Naive thymus-derived CD4-positive, alpha-beta T cell (primary cell): ENCODE results near the gene DFFA. TPM values are rescaled to one million over a fixed set of nuclear protein-coding genes. Genes with fewer than 3 reads are reported as not detected.
"Not testable (repeated sequence)": the region's sequence is repeated elsewhere in the genome, so short reads cannot be mapped to it uniquely, and the experiment has no call there.

ENCODE experiments used
- ATAC-seq: fragments of 150-1000 bp; cut with Tn5 transposase; 2 replicates; pipeline ENCODE4 v1.10.0; 2021; ENCODE audit warnings: mild to moderate bottlenecking, moderate library complexity
- CTCF ChIA-PET: fragments of 350-600 bp; sonication (Branson Sonifier 250); formaldehyde crosslinking; loops from one replicate; lab custom pipeline; 2021; ENCODE audit warnings: antibody characterized with exemption; lab: Charles Lee
- POLR2A ChIA-PET: fragments of 350-600 bp; sonication (Branson Sonifier 250); formaldehyde crosslinking; loops from one replicate; lab custom pipeline; 2021; ENCODE audit warnings: antibody characterized with exemption, inconsistent platforms; lab: Charles Lee
- DNase-seq, 9 donors: peaks; one replicate each; pipeline versions ENCODE4 v3.0.0 to v3.0.0-alpha.2; 2020 to 2022; ENCODE audit warnings: mixed read lengths in 1 of 9
- H3K27ac ChIP-seq: one replicate; pipeline ENCODE4 v1.7.0; 2013; ENCODE audit warnings: mild to moderate bottlenecking, low read depth, low read length, moderate library complexity
- H3K27me3 ChIP-seq, 2 donors: one replicate each; pipeline ENCODE4 v1.7.0; 2013; ENCODE audit warnings: low read length in 2 of 2, mild to moderate bottlenecking in 2 of 2, moderate library complexity in 2 of 2; ENCODE audit not compliant: control insufficient read depth in 2 of 2, insufficient read depth in 2 of 2
- H3K36me3 ChIP-seq, 3 experiments: 1 replicate in 2 of 3; 2 replicates in 1 of 3; pipeline ENCODE4 v1.7.0; 2013; ENCODE audit warnings: low read length in 3 of 3, mild to moderate bottlenecking in 3 of 3, moderate library complexity in 1 of 3; ENCODE audit not compliant: insufficient read depth in 3 of 3, control insufficient read depth in 2 of 3
- H3K4me1 ChIP-seq, 2 donors: one replicate each; pipeline ENCODE4 v1.7.0; 2013; ENCODE audit warnings: low read length in 2 of 2, mild to moderate bottlenecking in 2 of 2, moderate library complexity in 1 of 2; ENCODE audit not compliant: control insufficient read depth in 2 of 2, insufficient read depth in 2 of 2
- H3K4me3 ChIP-seq: 2 replicates; pipeline ENCODE4 v1.7.0; 2013; ENCODE audit warnings: mild to moderate bottlenecking, low read length
- H3K9me3 ChIP-seq, 3 experiments: 1 replicate in 2 of 3; 2 replicates in 1 of 3; pipeline ENCODE4 v1.7.0; 2013; ENCODE audit warnings: low read length in 3 of 3; ENCODE audit not compliant: control insufficient read depth in 2 of 3
- H3K27ac Mint-ChIP-seq, 9 donors: one replicate each; pipeline ENCODE4 v1.8.0; 2020 to 2022; ENCODE audit warnings: mixed read lengths in 9 of 9, mild to moderate bottlenecking in 8 of 9, moderate library complexity in 5 of 9, inconsistent platforms in 2 of 9
- H3K27me3 Mint-ChIP-seq, 5 donors: one replicate each; pipeline ENCODE4 v1.8.0; 2021 to 2022; ENCODE audit warnings: mixed read lengths in 5 of 5, mild to moderate bottlenecking in 1 of 5
- H3K36me3 Mint-ChIP-seq, 5 donors: one replicate each; pipeline ENCODE4 v1.8.0; 2020 to 2022; ENCODE audit warnings: mixed read lengths in 5 of 5, mild to moderate bottlenecking in 3 of 5, inconsistent platforms in 1 of 5
- H3K4me1 Mint-ChIP-seq, 7 donors: one replicate each; pipeline ENCODE4 v1.8.0; 2020 to 2022; ENCODE audit warnings: mixed read lengths in 7 of 7, mild to moderate bottlenecking in 3 of 7, inconsistent platforms in 1 of 7
- H3K4me3 Mint-ChIP-seq, 10 donors: one replicate each; pipeline ENCODE4 v1.8.0; 2020 to 2022; ENCODE audit warnings: mild to moderate bottlenecking in 10 of 10, mixed read lengths in 10 of 10, moderate library complexity in 6 of 10, inconsistent platforms in 2 of 10
- H3K9me3 Mint-ChIP-seq, 11 donors: one replicate each; pipeline ENCODE4 v1.8.0; 2020 to 2022; ENCODE audit warnings: mixed read lengths in 11 of 11, mild to moderate bottlenecking in 4 of 11, inconsistent platforms in 1 of 11, moderate library complexity in 1 of 11
- intact Hi-C, 2 donors: fragments of 100-400 bp; cut with micrococcal nuclease; formaldehyde crosslinking; loops; one replicate each; pipeline ENCODE4 v1.15.1; 2023
- polyA plus RNA-seq, 2 donors: library from polyadenylated mRNA; unstranded; fragments of 300-500 nt; fragmentation: Illumina TruSeq; gene quantifications; one replicate each; pipeline ENCODE4 v1.2.3, GENCODE V29; 2021
- total RNA-seq, 6 experiments: library from RNA in 5 of 6; stranded (reverse) in 5 of 6; gene quantifications; 1 replicate in 5 of 6; 2 replicates in 1 of 6; pipeline ENCODE4 v1.2.3 and lab custom pipeline; 2021 to 2026

DFFA gene
- total and polyA plus RNA-seq, 7 experiments from 2014 or later: 13.5 to 36.7 (median 23.4) TPM

DNA sequence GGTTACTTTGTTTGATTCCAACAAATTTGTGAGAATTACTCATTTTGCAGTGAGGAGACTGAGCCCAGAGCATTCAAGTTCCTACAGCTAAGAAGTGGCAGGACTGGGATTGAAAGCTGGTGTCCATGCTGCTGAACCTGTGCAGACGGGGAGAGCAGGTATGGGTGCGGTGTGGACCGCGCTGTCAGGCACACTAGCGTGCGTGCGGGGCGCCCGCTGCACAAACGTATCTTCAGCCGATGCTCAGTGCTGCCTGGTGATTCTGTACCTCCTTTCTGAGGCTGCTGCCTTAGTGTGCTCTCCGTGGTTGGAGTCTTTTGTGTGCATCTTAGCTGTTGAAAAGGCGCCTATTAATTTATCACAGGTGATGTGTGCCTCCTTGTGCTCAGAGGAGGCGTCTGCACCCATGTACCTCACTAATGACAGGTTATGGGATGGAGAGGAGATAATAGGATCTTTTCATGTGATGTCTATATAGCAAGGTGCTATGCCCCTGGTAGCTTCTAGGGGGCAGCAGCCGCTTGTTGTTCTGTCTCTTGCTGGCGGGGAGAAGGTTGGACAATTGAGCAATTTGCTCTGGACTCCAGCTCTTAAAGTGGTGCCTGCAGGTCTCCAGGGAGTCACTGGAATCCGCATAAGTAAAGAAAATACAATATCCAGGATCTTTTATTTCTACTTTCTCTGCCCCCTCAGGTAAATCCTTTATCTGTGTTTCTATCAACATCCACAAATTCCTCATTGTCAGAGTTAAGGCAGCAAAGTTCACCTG lies 35.0 kb upstream of the DFFA start:
- Histone ChIP-seq H3K9me3 (no peaks in the 10 kb centered on the region), H3K36me3 (no peaks in the 10 kb centered on the region), H3K4me1 (peaks cover 29 to 32% of the 10 kb centered on the region in 2 donors), H3K27me3 (no peaks in the 10 kb centered on the region), H3K4me3 (no peak overlapping the region), H3K27ac (no peak overlapping the region)
- intact Hi-C loops: loop anchor here (1.0 kb wide), 5 partner anchors 12 to 435 kb away; no protein-coding TSS in a partner anchor
- H3K27me3 Mint-ChIP-seq: no peaks in the 10 kb centered on the region
- POLR2A ChIA-PET: interaction anchor here (0.6 to 1.5 kb wide), 3 partner anchors 11 to 21 kb away, joined by 3 to 6 read pairs (median 4); no protein-coding TSS in a partner anchor
- CTCF ChIA-PET: interaction anchor here (0.6 to 5.8 kb wide), 12 partner anchors 9 to 435 kb away, joined by 3 to 43 read pairs (median 4); no protein-coding TSS in a partner anchor
- peak overlapping the region in 4 of 10 donors; percentile 7 to 66 (median 36) for H3K4me3 Mint-ChIP-seq
- H3K36me3 Mint-ChIP-seq: peaks cover 0 to 6% (median 0%) of the 10 kb centered on the region in 5 donors
- H3K4me1 Mint-ChIP-seq: peaks cover 38 to 76% (median 54%) of the 10 kb centered on the region in 7 donors
- no peaks in the 10 kb centered on the region for H3K9me3 Mint-ChIP-seq
- peak in 7 of 9 donors; percentile 32 to 60 (median 55) for DNase-seq
- H3K27ac Mint-ChIP-seq: peak overlapping the region; percentile 37 to 85 (median 57)
- peak; percentile 78 for ATAC-seq

DNA sequence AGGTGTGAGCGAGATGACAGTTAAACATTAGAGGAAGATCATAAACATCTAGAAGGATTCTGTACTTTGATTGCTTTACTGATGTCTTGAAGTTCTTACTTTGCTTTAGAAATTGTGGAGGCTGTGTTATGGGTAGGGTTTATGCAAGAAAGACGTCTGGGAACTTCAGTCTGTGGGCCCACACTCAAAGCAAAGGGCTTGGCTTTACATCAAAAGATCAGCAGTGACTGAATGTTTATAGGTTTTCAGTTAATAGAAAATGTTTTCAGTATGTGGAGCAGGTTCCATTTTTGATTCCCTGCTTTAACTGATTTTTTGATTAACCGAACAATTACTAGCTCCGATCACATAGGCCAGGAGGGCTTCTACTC lies 34.3 kb upstream of the DFFA start:
- Histone ChIP-seq H3K4me3 (no peak overlapping the region), H3K9me3 (no peaks in the 10 kb centered on the region), H3K27ac (no peak overlapping the region), H3K36me3 (no peaks in the 10 kb centered on the region), H3K27me3 (no peaks in the 10 kb centered on the region), H3K4me1 (peaks cover 22 to 26% of the 10 kb centered on the region in 2 donors)
- H3K27me3 Mint-ChIP-seq: no peaks in the 10 kb centered on the region
- ATAC-seq (no peak), DNase-seq (no peak)
- ChIA-PET CTCF (interaction anchor here (0.6 to 5.8 kb wide), 5 partner anchors 9 to 435 kb away, joined by 4 to 43 read pairs (median 6); no protein-coding TSS in a partner anchor), POLR2A (interaction anchor here (0.7 to 1.5 kb wide), 2 partner anchors 10 to 12 kb away, joined by 4 to 6 read pairs; no protein-coding TSS in a partner anchor)
- H3K9me3 Mint-ChIP-seq: no peaks in the 10 kb centered on the region
- peaks cover 37 to 76% (median 54%) of the 10 kb centered on the region in 7 donors for H3K4me1 Mint-ChIP-seq
- H3K27ac Mint-ChIP-seq: peak overlapping the region in 8 of 9 donors; percentile 44 to 85 (median 70)
- no peak overlapping the region for H3K4me3 Mint-ChIP-seq
- H3K36me3 Mint-ChIP-seq: peaks cover 0 to 6% (median 0%) of the 10 kb centered on the region in 5 donors
- intact Hi-C loops: loop anchor here (1.0 kb wide), 5 partner anchors 11 to 436 kb away; no protein-coding TSS in a partner anchor

DNA sequence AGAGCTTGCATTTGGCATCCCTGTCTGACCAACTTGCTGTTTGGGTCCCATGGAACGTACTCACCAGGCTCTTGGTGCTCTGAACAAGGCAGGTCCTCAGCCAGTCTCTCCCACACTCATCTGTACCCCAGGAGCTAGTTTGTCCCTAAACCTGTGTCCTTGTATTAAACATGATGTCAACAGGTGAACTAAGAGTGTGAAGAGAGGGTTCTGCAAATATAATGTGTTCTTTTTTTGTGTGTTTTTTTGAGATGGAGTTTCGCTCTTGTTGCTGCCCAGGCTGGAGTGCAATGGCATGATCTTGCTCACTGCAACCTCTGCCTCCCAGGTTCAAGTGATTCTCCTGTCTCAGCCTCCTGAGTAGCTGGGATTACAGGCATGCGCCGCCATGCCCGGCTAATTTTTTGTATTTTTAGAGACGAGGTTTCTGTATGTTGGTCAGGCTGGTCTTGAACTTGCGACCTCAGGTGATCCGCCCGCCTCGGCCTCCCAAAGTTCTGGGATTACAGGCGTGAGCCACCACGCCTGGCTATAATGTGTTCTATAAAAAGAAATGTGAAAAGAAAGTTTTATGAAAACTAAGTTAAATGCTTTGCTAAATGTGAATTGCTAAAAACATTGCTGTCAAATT lies 33.8 kb upstream of the DFFA start:
- intact Hi-C loops, H3K4me3 ChIP-seq, H3K9me3 ChIP-seq, DNase-seq, ATAC-seq, H3K27me3 Mint-ChIP-seq, H3K27ac ChIP-seq, H3K4me3 Mint-ChIP-seq, H3K36me3 Mint-ChIP-seq, H3K36me3 ChIP-seq, H3K9me3 Mint-ChIP-seq, H3K27me3 ChIP-seq: not testable (repeated sequence)
- peaks cover 17 to 21% of the 10 kb centered on the region in 2 donors for H3K4me1 ChIP-seq
- peak overlapping the region in 7 of 9 donors; percentile 30 to 82 (median 66) for H3K27ac Mint-ChIP-seq
- ChIA-PET POLR2A (interaction anchor here (1.5 kb wide), 1 partner anchor 11 kb away, joined by 6 read pairs; no protein-coding TSS in a partner anchor), CTCF (interaction anchor here (2.9 to 5.8 kb wide), 2 partner anchors 8 to 12 kb away, joined by 15 to 43 read pairs; no protein-coding TSS in a partner anchor)
- peaks cover 32 to 71% (median 49%) of the 10 kb centered on the region in 7 donors for H3K4me1 Mint-ChIP-seq

DNA sequence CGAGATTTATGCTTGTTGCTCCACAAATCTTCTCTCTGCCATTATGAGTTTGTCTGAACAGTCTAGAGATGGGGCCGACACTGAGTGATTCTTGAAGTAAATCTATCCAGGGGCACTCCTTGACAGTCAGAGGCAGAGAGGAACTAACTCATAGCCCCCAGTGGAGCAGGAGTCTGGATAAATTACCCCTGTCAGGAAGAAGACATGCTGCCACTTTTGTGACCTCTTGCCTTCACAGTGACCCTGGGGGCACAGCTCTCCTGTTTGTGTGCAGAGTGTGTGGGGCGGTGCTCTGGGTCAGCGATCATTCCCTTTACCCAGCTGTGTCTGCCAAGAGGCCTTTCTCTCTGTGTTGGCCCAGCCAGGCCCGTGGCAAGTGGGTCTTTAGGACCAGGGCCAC lies 31.9 kb upstream of the DFFA start:
- CTCF ChIA-PET: interaction anchor here (0.5 to 5.8 kb wide), 3 partner anchors 10 to 189 kb away, joined by 3 to 43 read pairs (median 3); no protein-coding TSS in a partner anchor
- no peaks in the 10 kb centered on the region for H3K27me3 Mint-ChIP-seq
- peak overlapping the region in 5 of 9 donors; percentile 22 to 65 (median 56) for H3K27ac Mint-ChIP-seq

GRCh38 chr1:10502206-10502605 lies 29.9 kb upstream of the DFFA start:
- H3K27me3 ChIP-seq: no peaks in the 10 kb centered on the region
- H3K27ac ChIP-seq: no peak overlapping the region
- ChIA-PET POLR2A (no interaction called here), CTCF (interaction anchor here (0.8 kb wide), 1 partner anchor 887 kb away, joined by 4 read pairs; no protein-coding TSS in a partner anchor)
- no peaks in the 10 kb centered on the region for H3K36me3 ChIP-seq
- H3K27me3 Mint-ChIP-seq: no peaks in the 10 kb centered on the region
- no peak overlapping the region for H3K4me3 ChIP-seq
- no peaks in the 10 kb centered on the region for H3K9me3 Mint-ChIP-seq
- peak overlapping the region in 1 of 9 donors; percentile 4 for H3K27ac Mint-ChIP-seq
- H3K36me3 Mint-ChIP-seq: peaks cover 0 to 8% (median 3%) of the 10 kb centered on the region in 5 donors
- H3K4me1 ChIP-seq: peaks cover 2 to 7% of the 10 kb centered on the region in 2 donors
- H3K4me3 Mint-ChIP-seq: peak overlapping the region in 1 of 10 donors; percentile 37
- DNase-seq (no peak), ATAC-seq (no peak)
- intact Hi-C loops: no loop called here
- H3K4me1 Mint-ChIP-seq: peaks cover 24 to 64% (median 42%) of the 10 kb centered on the region in 7 donors
- H3K9me3 ChIP-seq: no peaks in the 10 kb centered on the region

More for the DNA sequence above, 31.9 kb upstream of the DFFA start:
- no peaks in the 10 kb centered on the region for H3K9me3 ChIP-seq
- no peaks in the 10 kb centered on the region for H3K36me3 ChIP-seq
- no peak for ATAC-seq
- no peak for DNase-seq
- POLR2A ChIA-PET: interaction anchor here (1.2 kb wide), 1 partner anchor 9 kb away, joined by 4 read pairs; no protein-coding TSS in a partner anchor
- peaks cover 0 to 8% (median 0%) of the 10 kb centered on the region in 5 donors for H3K36me3 Mint-ChIP-seq
- H3K4me3 ChIP-seq: no peak overlapping the region
- peaks cover 2 to 6% of the 10 kb centered on the region in 2 donors for H3K4me1 ChIP-seq
- no peak overlapping the region for H3K4me3 Mint-ChIP-seq
- H3K4me1 Mint-ChIP-seq: peaks cover 23 to 60% (median 35%) of the 10 kb centered on the region in 7 donors
- H3K27me3 ChIP-seq: no peaks in the 10 kb centered on the region
- H3K27ac ChIP-seq: no peak overlapping the region
- no peaks in the 10 kb centered on the region for H3K9me3 Mint-ChIP-seq
- intact Hi-C loops: no loop called here

DNA sequence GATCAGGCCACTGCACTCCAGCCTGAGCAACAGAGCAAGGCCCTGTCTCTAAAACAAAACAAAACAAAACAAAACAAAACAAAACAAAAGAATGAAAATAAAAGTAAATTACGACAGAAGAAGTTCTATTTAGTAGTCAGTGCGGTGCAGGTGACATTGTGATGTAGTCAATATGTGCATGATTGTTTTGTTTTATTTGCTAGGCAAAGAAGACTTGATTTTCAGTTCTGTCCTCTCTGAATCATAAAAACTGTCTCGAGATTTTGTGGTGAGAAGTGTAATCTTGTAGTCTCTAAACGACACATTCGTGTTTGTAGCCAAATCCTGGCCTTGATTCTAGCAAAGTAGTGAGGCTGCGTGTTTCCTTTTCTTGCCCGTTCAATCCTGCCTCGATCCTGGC lies 25.9 kb upstream of the DFFA start:
- H3K27ac Mint-ChIP-seq: peak overlapping the region in 5 of 9 donors; percentile 1 to 54 (median 47)
- peak overlapping the region; percentile 11 to 54 (median 36) for H3K4me3 Mint-ChIP-seq
- H3K4me3 ChIP-seq: no peak overlapping the region
- H3K36me3 ChIP-seq: no peaks in the 10 kb centered on the region
- H3K27me3 Mint-ChIP-seq: no peaks in the 10 kb centered on the region
- DNase-seq (no peak), ATAC-seq (no peak)
- H3K4me1 Mint-ChIP-seq: peaks cover 36 to 68% (median 59%) of the 10 kb centered on the region in 7 donors
- peaks cover 17 to 19% of the 10 kb centered on the region in 2 donors for H3K4me1 ChIP-seq
- no peaks in the 10 kb centered on the region for H3K27me3 ChIP-seq
- POLR2A ChIA-PET: interaction anchor here (0.8 kb wide), 1 partner anchor 326 kb away, joined by 4 read pairs; no protein-coding TSS in a partner anchor
- CTCF ChIA-PET: interaction anchor here (1.1 to 5.0 kb wide), 3 partner anchors 9 to 68 kb away, joined by 6 to 41 read pairs (median 15); partner anchors contain the start of gene CENPS
- peaks cover 0 to 8% (median 3%) of the 10 kb centered on the region in 5 donors for H3K36me3 Mint-ChIP-seq
- no peak overlapping the region for H3K27ac ChIP-seq
- peaks cover 0 to 2% (median 0%) of the 10 kb centered on the region in 11 donors for H3K9me3 Mint-ChIP-seq
- no peaks in the 10 kb centered on the region for H3K9me3 ChIP-seq
- intact Hi-C loops: loop anchor here in 1 of 2 donors (10.0 kb wide), 1 partner anchor 283 kb away; the partner anchor contains the start of gene KIF1B
